DMS114 treated with DMSO at 0.1 percent for 48 hours (cell line): Measurements from ENCODE around the gene RAD51B.
"Not testable (repeated sequence)": the region's sequence is repeated elsewhere in the genome, so short reads cannot be mapped to it uniquely, and the experiment has no call there.

Source experiments
- DNase-seq: peaks from one replicate; lab custom pipeline; 2025; ENCODE audit not compliant: unreplicated experiment; lab: John Stamatoyannopoulos, UW

The RAD51B gene

GRCh38 chr14:67943947-67944346, 124.4 kb downstream of the RAD51B start:
- peak; percentile 63 for DNase-seq

- no peak for DNase-seq
Observed at GRCh38 chr14:67944605-67945004, 125.0 kb downstream of the RAD51B start.

GRCh38 chr14:67949771-67950170, 130.2 kb downstream of the RAD51B start:
- no peak for DNase-seq

GRCh38 chr14:67950386-67950785, 130.8 kb downstream of the RAD51B start:
- DNase-seq, result no peak

GRCh38 chr14:67951529-67952135, 132.1 kb downstream of the RAD51B start:
- DNase-seq, result no peak

GRCh38 chr14:67952381-67952780, 132.8 kb downstream of the RAD51B start:
- no peak for DNase-seq

GRCh38 chr14:67952786-67953185, 133.2 kb downstream of the RAD51B start:
- DNase-seq, result no peak

- DNase-seq, result no peak
Observed at GRCh38 chr14:67955261-67955660, 135.7 kb downstream of the RAD51B start.

- no peak for DNase-seq
Observed at GRCh38 chr14:67957946-67958345, 138.4 kb downstream of the RAD51B start.

GRCh38 chr14:67961676-67962075, 142.1 kb downstream of the RAD51B start:
- DNase-seq, result no peak

GRCh38 chr14:67962215-67962644, 142.7 kb downstream of the RAD51B start:
- no peak for DNase-seq

- no peak for DNase-seq
Observed at GRCh38 chr14:67963545-67963944, 144.0 kb downstream of the RAD51B start.

- DNase-seq, result no peak
Observed at GRCh38 chr14:67963960-67964812, 144.6 kb downstream of the RAD51B start.

- no peak for DNase-seq
Observed at GRCh38 chr14:67965696-67966095, 146.1 kb downstream of the RAD51B start.

- DNase-seq, result no peak
Observed at GRCh38 chr14:67967206-67967605, 147.6 kb downstream of the RAD51B start.

- DNase-seq, result not testable (repeated sequence)
Observed at GRCh38 chr14:67967970-67968369, 148.4 kb downstream of the RAD51B start.

GRCh38 chr14:67970923-67971322, 151.3 kb downstream of the RAD51B start:
- DNase-seq, result no peak

- DNase-seq, result no peak
Observed at GRCh38 chr14:67971627-67972625, 152.3 kb downstream of the RAD51B start.

GRCh38 chr14:67973436-67973835, 153.9 kb downstream of the RAD51B start:
- no peak for DNase-seq

- DNase-seq, result no peak
Observed at GRCh38 chr14:67975470-67975869, 155.9 kb downstream of the RAD51B start.

- DNase-seq, result no peak
Observed at GRCh38 chr14:67977434-67978034, 158.0 kb downstream of the RAD51B start.
